NB4 (cell line): Measurements from ENCODE around the gene KDM1B.

Source experiments
- DNase-seq: peaks from one replicate; pipeline ENCODE4 v3.0.0; 2010; ENCODE audit warnings: low read depth
- H3K4me3 ChIP-seq: one replicate; pipeline ENCODE4 v1.5.1; 2011; ENCODE audit warnings: mild to moderate bottlenecking, low read depth, low read length, moderate library complexity
- CTCF ChIP-seq: IDR thresholded peaks from one replicate; pipeline ENCODE4 v1.5.1; 2012; ENCODE audit warnings: low read depth, low read length
- MYC ChIP-seq: IDR thresholded peaks from 2 replicates; pipeline ENCODE4 v1.6.1; 2011; ENCODE audit warnings: low read depth, low read length
- POLR2A ChIP-seq: IDR thresholded peaks from 2 replicates; pipeline ENCODE4 v1.6.1; 2011; ENCODE audit warnings: mild to moderate bottlenecking; ENCODE audit not compliant: insufficient read length; ENCODE audit errors: extremely low read depth
- TF ChIP-seq, protein P1 (sequence below): IDR thresholded peaks from 2 replicates; pipeline ENCODE4 v1.6.1; 2011; ENCODE audit warnings: low read depth, low read length

Gene KDM1B

DNA sequence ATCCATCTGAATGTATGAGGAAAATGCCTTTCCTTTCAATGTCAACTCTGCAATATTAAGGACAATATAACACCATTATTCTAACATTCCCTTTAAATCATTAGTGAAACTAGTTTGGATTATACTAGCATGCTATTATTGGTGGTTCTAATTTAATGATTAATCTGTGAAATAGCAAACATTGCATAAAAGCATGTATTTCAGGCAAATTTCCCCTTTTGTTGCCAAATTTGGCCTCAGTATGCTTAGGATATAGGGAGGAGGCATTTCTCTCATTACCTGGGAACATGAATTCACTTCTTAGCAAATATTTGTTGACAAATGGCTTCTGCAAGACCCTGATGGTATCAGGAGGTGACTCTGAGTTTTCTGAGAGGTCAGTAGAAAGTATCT is 1.9 kb upstream of the KDM1B start:
- TF ChIP-seq CTCF (no peak), MYC (no peak), POLR2A (no peak)
- TF ChIP-seq, protein P1, sequence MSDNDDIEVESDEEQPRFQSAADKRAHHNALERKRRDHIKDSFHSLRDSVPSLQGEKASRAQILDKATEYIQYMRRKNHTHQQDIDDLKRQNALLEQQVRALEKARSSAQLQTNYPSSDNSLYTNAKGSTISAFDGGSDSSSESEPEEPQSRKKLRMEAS: no peak
- no peak overlapping the region for H3K4me3 ChIP-seq
- DNase-seq: no peak

GRCh38 chr6:18154507-18155149 is 594 bp upstream of the KDM1B start, which contains the start of gene TPMT:
TPMT (minus strand) TSS chr6:18155077; CDS start chr6:18149127, 5,950 bp downstream.
- TF ChIP-seq, protein P1: no peak
- TF ChIP-seq MYC (0 out of 2 replicates have a peak, but pooled peaks have one; percentile 6), POLR2A (peak; percentile 16), CTCF (no peak)
- no peak for DNase-seq

GRCh38 chr6:18155864-18156421 is 721 bp downstream of the KDM1B start:
- H3K4me3 ChIP-seq: peak overlapping the region; percentile 81
- no peak for TF ChIP-seq POLR2A
- TF ChIP-seq CTCF: peak; percentile 12
- peak; percentile 77 for DNase-seq

More at GRCh38 chr6:18154507-18155149, 594 bp upstream of the KDM1B start, which contains the start of gene TPMT:
- peak within 1 kb of the TSS; percentile 98 for H3K4me3 ChIP-seq

GRCh38 chr6:18160911-18161310 is 5.7 kb downstream of the KDM1B start:
- no peak for DNase-seq
- H3K4me3 ChIP-seq: no peak overlapping the region
- no peak for TF ChIP-seq CTCF
- TF ChIP-seq, protein P1: no peak

GRCh38 chr6:18161431-18161830 is 6.2 kb downstream of the KDM1B start:
- no peak for TF ChIP-seq POLR2A
- TF ChIP-seq, protein P1: no peak
- TF ChIP-seq CTCF: no peak
- TF ChIP-seq MYC: no peak
- DNase-seq: no peak
- no peak overlapping the region for H3K4me3 ChIP-seq
